Activated T-cell treated with anti-CD3 and anti-CD28 coated beads for 4 hours (primary cell): Measurements from ENCODE around the gene BCAS1.
A peak's percentile ranks its signal among the peaks of the same experiment; 100 is the strongest.

Experiments used
- DNase-seq: peaks from one replicate; pipeline ENCODE4 v3.0.0-alpha.2; 2020

The BCAS1 gene

DNA sequence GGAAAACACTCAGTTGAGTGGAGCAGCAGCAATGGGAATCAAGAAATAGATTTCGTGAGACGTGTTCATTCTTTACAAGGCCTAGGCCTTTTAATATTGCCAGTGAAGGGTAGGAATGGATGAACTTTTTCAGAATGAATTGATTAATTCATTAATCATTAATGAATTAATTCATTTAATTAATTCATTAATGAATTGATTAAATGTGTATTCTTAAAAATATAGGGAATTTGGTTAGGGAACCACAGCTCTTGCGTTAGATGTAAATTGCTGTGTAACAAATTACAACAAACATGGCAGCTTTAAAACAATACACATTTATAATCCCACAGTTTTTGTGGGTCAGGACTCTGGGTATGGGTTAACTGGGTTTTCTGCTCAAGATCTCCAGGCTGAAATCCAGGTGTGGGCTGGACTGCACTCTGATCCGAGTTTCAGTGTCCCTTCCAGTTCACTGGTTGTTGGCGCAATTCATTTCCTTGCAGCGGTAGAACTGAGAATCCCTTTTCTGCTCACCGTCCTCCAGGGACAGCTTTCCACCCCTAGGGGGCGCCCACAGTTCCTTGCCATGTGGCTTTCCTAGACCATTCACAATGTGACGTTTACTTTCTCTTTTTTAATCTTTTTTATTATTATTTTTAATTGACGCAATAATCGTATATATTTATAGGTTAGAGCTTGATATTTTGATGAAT is 32.8 kb upstream of the BCAS1 start:
- DNase-seq: peak; percentile 64

DNA sequence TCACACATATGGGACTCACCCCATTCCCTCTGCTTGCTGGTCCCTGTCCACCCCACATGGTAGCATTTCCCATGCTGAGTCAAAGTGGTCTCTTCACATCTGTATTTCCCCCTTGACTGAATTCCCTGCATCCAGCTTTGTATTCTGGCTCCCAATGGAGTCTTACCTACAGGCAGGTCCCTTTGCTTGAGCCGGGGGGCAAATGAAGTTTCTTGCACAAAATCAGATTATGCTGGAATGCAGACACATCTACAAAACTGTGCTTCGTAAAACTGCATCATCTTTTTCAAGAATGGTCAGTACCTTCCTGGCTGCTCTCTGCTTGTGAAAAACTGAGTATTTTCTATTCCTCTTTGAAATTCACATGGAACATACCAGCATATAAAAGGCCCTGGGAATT is 32.1 kb upstream of the BCAS1 start:
- no peak for DNase-seq

DNA sequence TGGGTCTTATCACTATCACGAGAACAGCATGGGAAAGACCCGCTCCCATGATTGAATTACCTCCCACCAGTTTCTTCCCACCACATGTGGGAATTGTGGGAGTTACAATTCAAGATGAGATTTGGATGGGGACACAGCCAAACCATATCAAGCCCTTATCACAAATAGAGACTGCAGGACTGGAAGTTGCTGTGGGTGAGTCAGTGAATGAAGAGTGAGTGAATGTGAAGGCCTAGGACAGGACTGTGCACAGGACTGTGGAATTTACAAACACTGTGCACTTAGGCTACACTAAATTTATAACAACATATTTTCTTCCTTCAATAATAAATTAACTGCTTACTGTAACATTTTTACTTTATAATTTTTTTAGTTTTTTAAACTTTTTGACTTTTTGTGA is 30.2 kb upstream of the BCAS1 start:
- no peak for DNase-seq

DNA sequence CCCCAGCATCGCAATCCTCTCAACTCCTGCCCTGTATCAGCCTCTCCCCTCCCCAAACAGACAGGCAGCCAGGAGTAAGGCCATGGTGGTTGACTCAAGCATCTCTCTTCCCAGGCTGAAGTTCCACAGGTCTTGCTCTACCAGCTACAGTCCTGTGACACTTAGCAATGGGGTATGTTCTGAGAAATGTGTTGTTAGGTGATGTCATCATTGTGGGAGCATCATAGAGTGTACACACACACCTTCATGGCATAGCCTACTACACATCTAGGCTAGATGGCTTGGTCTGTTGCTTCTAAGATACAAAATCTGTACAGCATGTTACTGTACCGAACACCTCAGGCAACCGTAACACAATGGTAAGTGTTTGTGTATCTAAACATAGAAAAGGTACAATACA is 29.5 kb upstream of the BCAS1 start:
- no peak for DNase-seq

DNA sequence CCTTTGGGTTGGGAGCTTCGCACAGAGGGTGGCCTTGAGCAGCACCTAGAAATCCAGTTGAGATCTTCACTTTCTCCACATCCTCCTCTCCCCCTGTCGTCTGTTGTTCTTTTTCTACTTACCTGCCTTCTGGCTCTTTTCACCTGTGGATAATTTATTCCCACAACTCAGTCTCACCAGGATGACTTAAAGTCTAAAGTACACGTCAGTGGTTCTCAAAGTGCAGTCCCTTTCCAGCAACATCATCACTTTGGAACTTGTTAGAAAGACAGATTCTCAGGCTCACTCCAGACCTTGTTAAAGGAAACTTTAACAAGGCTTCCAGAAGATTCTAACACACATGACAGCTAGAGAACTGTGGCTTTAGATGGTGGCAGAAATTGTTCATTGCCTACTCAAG is 27.7 kb upstream of the BCAS1 start:
- DNase-seq: no peak

DNA sequence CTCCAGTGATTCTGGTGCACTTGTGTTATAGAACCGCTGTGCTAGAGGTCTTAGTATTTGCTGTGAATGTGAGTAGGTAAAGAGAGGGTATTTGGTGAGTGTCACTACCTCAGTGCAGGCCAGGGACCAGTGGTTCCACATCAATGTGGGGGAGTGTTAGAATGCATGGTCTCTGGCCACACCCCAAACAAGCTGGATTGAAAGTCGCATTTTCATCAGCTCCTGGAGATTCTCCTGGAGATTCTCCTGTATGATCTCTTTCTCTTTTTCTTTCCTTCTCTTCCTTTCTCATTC is 26.8 kb upstream of the BCAS1 start:
- no peak for DNase-seq

DNA sequence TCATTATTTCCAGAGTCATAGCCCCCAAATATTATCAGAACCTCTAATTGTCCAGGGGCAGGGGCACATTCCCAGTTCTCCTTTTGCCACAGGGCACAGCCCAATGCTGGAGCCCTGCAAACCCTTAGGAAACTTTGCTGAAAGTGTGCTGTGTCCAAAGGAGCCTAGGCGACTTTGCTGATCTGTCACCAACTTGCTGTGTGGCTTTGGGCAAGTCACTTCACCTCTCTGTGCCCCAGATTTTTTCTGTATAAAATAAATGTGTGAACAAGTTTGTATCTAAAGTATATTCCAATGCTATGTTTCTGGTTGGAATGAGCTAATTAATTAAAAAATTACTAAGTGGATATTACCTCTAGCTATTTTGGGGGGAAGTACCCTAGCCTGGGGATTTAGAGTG is 25.4 kb upstream of the BCAS1 start:
- DNase-seq: no peak

DNA sequence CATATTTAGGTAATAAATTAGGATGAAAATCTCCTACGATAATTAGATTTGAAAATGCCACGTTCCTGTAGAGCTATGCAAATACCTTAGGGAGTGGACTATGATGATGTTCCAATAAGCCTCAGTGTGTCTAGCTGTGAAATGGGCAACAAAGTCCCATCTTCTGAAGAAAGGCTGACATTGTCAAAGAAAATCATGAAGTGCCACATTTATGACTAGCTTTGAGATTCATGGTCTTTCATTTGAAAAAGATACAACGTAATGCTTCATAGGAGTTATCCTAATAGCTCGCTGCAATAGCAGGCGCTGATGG is 23.8 kb upstream of the BCAS1 start:
- no peak for DNase-seq

DNA sequence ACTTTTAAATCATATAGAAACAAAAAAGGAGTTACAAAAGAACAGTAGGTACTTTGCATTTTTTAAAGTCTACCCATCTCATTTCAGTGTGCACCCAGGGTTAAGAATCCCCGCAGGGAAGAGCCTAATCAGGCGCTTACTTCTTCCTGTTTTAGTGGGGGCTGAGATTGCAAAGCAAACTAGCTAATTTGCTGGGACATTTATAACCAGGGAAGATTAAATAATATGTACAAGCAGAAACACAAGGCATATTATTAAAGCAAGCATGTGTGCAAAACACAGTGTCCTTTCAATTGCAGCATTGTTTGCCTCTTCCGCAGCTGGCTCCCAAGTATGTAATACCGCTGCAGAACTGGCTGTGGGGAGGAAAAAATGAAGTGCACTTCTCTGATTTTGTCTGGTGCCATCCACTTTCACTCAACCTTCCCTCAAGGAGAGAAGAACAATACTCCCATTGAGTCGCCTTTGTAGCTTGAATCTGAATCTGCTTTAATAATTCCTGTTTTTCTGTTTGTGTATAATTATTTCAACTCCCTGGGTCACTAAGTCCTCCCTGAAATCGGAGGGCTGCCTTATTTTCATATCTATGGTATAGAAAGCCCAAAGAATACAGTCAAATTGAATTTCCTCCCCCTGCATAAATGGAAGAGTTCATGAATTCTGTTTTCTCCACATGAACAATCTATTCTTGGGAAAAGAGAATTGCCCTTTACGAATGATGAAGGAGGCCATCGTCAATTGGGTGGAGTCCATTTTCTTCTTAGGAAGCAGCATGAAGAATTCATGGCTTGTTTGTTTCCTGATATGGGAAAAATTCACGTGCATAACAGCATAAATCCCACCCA is 23.3 kb upstream of the BCAS1 start:
- DNase-seq: no peak

DNA sequence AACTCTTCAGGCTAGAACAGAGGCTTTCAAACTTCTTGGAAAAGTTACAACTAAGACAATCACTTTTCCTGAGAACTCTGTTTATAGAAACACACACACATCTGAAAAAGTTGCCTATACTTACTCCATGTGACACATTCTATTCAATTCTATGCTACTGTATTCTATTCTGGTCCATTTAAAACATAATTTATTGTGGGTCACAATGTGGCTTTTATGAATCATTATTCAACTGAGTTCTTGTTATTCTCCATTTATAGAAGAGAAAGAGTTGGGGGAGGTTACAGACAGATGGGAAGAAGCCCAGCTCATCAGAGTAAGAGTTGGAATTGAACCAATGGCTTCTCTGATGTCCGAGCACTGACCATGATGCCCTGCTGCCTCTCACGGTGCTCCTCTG is 21.6 kb upstream of the BCAS1 start:
- no peak for DNase-seq

DNA sequence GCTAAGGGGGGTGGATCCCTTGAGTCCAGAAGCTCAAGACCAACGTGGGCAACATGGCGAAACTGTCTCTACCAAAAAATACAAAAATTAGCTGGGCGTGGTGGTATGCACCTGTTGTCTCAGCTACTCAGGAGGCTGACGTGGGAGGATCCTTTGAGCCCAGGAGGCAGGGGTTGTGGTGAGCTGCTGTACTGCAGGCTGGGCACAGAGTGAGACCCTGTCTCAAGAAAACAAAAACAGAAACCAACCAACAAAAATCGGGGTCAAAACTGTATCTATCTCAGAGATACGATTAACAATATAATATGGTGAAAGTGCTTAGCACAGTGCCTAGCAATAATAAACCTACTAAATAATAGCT is 20.7 kb upstream of the BCAS1 start:
- DNase-seq: no peak

DNA sequence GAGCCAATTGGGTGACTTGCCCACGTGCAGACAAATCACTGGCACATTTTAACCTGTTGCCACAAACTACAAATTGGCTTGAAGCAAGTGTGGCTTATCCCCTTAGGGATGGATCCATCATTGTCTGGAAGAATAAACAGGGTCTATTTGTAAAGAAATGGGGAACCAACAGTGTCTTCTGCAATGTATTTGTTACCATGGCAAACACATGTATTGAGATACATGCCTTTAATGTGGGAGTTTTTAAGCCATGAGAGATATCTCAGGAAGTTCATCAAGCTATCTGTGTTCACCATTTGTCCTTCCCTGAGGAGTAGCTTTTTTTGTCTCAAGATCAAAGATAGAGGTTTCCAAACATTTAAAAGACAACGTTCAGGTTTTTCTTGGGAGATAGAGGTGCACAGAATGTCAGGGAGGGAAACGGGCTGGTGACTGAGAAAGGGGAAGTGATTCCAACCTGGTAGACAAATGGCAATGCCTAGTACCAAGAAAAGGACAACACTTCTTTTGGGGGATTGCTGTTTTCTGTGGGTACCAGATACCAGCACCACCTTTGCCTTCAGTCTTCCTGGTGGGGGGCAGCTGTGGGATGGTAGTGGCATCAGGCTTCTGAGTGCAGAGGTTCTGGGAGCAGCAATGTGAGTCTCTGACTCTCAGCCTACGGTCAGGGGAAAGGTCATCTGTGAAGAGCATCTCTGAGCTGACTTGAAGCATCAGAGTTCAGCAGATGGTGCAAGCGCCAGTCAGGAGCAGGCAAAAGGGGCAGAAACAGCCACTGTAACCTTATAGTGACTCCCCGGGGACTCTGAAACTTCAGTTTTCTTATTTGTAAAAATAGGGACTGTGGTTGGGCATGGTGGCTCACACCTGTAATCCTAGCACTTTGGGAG is 20.1 kb upstream of the BCAS1 start:
- DNase-seq: no peak

DNA sequence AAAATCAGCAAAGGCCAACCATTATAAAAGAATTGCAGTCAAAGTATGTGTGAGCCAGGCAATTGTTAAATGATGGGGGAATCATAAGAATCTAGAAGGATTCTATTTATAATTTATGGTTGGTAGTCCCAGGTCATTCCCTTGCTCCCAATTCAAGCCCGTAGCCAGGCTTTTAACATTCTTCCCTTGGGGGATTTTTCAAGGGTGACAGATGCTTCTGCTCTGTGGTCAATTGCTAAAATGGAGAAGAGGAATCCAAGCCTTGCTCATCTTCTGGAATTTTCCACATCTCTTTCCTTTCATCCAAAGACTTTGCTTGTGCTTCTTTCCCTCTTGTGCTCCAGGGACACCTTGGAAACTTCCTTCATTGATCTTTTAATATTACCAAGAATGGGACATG is 18.0 kb upstream of the BCAS1 start:
- no peak for DNase-seq

DNA sequence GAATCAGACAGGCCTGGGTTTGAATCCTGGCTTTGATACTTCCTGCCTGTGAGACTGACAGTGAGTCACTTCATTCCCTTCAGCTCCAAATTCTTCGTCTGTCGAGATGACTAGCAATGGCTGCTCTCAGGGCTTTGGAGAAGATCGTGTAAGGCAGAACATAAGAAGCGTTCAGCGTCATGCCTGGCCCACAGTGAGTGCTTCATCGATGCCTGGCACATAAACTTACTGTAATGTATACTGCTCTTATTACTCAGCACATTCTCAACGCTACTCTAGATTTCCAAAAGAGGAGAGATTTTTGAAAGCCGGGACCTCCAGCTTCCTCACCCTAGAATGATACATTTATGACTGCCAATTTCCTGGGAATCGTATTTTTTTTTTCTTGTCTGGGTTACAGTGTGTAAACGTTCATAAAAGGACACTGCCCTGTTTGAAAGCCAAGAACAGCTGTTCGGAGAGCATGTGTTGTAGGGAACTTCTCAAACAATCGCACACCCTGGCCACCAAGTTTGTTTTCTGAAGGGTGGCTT is 16.2 kb upstream of the BCAS1 start:
- no peak for DNase-seq

DNA sequence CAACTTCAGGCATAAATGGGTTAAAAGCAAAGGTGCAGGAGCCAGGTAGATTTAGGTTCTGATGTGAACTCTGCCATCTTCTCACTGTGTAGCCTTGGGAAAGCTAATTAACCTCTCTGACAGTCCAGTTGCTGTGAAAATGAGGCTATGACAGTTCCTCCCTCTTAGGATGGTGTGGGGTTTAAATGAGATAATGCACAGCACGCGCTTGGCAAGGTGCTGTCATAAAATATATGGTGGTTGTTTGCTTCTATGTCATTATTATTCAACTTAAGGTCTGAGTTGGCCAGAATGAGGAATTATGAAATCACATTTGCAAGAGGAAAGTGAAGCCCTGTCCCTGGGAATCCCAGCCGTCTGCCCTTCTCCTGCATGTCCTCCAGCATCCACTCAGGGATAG is 15.5 kb upstream of the BCAS1 start:
- DNase-seq: no peak

DNA sequence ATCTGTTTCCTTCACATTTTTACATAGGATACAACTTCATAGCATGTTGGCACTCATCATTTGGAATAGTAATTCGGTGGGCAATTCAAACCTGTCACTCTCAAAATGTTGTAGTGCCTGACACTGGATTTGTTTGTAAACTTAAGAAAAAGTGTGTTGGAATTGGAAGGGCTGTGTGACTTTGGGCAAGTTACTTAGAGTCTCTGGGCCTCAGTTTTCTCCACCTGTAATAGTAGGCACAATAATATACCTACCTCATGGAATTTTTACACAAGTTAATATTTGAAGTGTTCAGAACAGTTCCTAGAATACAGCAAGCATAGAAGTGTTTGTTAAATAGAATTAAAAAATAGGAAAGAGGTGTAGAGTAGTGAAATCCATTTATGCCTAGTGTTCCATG is 15.0 kb upstream of the BCAS1 start:
- DNase-seq: no peak

DNA sequence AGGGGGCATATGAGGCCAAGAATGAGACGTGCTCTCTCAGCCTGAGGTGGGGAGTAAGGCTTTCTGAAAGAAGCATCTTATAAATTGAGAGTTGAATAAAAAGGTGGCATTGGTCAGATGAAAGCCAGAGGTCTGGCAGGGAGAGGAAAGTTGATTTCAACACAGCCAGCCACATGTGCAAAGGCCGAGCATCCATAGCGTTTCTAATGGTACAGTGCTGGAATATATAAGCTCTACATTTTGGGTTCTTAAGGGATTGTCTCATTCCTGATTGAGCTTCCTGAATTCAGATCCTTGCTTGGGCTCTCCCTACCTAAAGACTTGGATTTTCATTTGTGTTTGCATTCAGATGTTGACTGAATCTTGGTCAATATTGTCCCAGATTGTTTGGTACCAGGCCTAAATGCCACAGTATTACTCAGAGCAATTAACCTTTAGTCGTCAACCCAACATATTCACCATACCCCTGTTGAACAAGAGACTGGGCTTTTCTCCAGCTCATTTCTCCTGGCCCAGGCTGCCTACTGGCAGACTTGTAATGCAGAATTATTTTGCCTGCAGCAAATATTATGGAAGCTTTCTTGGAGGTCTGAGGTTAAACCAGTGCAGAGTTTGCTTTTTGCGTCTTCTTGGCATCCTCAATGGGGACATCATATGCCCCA is 14.5 kb upstream of the BCAS1 start:
- DNase-seq: no peak

DNA sequence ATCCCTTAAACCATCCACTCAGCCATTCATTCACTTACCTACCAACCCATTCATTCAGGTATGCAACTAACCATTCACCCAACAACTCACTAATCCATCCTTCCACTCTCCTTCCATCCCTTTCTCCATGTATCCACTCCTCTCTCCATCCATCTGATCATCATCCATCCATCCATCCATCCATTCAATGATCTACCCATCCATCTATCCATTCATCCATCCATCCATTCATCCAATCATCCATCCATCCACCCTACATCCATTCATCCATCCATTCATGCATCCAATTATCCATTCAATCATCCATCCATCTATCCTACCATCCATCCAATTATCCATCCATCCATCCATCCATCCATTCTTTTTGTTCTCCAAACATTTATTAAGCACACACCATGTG is 13.8 kb upstream of the BCAS1 start:
- no peak for DNase-seq

DNA sequence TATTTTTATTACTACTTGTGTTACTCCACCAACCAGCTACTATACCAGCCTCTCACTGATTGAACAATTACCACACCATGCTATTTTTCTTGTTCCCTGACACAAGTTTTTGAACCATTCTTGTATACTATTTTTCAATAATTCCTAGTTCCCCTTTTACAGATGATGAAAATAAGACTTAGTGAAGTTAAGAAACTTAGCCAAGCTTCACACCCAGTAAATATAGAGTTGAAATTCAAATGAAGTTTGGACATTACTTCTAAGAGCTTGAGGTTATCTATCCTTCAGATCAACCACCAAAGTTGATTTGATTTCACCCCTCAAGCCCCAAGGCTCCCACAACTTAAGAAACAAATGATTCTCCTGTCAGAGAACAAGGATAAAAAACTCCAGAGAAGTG is 13.1 kb upstream of the BCAS1 start:
- no peak for DNase-seq

DNA sequence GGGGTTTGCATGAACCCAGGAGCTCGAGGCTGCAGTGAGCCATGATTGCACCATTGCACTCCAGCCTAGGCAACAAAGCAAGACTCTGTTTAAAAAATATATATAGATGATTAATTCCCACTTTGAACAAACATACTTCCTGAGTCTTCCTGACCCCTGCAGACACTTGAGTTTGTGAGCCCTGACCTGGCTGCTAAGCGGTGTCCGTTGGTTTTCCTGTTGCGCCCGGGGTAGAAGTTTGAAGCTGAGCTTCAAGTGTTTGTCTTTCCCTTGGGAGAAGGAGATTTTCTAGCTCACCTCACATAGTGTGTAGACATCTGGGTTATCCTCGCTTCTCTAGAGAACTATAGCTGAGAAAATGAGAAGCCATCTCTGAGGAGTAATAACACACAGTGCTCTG is 11.7 kb upstream of the BCAS1 start:
- DNase-seq: no peak

DNA sequence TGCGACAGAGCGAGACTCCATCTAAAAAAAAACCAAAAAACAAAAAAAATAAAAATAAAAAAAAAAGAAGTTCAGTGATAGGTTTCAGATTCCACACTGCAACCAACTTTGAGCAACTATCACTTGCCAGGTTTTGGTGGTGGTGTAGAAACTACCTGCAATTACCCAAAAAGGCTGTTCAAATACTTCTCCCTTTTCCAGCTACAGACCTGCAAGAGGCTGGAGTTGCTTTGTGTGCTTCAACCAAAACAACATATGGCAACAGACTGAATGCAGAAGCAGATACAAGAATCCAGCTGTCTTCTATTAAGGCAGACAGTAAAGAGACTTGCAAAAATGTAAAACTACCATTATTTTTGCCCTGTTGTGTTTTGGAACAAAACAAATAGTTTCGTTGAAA is 9.3 kb upstream of the BCAS1 start:
- DNase-seq: no peak

DNA sequence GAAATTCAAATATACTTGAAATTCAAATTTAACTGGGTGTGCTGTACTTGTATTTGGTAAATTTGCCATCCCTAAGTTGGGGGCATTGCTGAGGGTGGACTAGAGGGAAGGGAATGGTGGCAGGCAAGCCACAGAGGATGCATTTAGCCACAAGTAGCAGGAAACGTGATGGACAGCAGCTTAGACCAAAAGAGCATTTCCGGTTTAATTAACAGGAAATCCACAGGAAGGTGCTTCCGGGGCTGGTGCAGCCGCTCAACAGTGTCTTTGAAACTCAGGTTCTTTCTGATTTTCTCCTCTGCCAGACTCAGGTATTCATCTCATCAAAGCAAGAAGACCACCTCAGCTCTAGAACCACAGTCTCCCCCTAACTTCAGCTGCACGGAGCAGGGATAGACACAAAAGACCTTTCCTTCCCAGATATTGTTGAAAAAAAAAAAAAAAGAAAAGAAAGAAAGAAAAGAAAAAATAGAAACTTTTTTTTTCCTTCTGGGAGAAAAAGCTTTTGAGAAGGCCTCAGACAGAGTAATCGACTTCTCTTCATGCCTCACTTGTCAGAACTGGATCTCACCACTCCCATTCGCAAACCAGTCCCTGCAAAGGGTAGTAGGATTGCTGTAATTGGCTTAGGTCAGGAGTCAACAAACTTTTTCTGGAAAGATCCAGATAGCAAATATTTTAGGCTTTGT is 8.0 kb upstream of the BCAS1 start:
- no peak for DNase-seq

DNA sequence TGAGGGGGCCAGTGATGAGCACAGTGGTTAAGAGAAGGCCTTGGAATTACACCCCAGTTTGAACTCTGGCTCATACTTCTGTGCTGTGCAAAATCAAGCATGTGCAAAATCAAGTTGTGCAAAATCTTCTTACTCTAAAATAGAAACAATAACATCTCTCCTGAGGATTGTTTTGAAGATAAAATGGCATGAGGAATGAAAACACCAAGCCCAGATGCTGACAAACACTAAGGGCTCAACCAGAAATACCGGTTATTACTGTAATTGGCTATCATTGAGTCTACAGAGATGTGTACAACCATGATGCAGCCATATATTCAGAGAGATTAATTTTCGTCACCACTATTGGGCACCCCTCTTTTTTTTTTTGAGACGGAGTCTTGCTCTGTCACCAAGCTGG is 5.9 kb upstream of the BCAS1 start:
- DNase-seq: no peak
